ENCODE results near the gene ACADL. TPM values are rescaled to one million over a fixed set of nuclear protein-coding genes. Genes with fewer than 3 reads are reported as not detected.
"Not testable (repeated sequence)": the region's sequence is repeated elsewhere in the genome, so short reads cannot be mapped to it uniquely, and the experiment has no call there.

ACADL gene
- total RNA-seq, 4 donors from 2014 or later, result 4.2 to 17.3 (median 11.7) TPM

- TF ChIP-seq CTCF (IDR thresholded peaks at IDR 0.05), result no peak
- no peak for DNase-seq (ENCODE audit: low spot score)
Observed at GRCh38 chr2:210179351-210179990, 45.8 kb downstream of the ACADL start.

GRCh38 chr2:210177769-210178168 lies 47.5 kb downstream of the ACADL start:
- ATAC-seq (ENCODE audit: low FRiP score), result no peak
- no peak for DNase-seq (ENCODE audit: low spot score)

More at GRCh38 chr2:210179351-210179990, 45.8 kb downstream of the ACADL start:
- ATAC-seq (ENCODE audit: low FRiP score), result no peak

GRCh38 chr2:210177115-210177514 lies 48.1 kb downstream of the ACADL start:
- not testable (repeated sequence) for ATAC-seq (ENCODE audit: low FRiP score); DNase-seq (ENCODE audit: low spot score)

More at GRCh38 chr2:210177769-210178168, 47.5 kb downstream of the ACADL start:
- no peak for TF ChIP-seq CTCF (IDR thresholded peaks at IDR 0.05)

- no peak for ATAC-seq (ENCODE audit: low FRiP score)
- no peak for TF ChIP-seq CTCF (IDR thresholded peaks at IDR 0.05)
- DNase-seq (ENCODE audit: low spot score), result no peak
Observed at GRCh38 chr2:210174086-210174485, 51.2 kb downstream of the ACADL start.

- DNase-seq (ENCODE audit: low spot score) (no peak), ATAC-seq (ENCODE audit: low FRiP score) (no peak)
- TF ChIP-seq CTCF (IDR thresholded peaks at IDR 0.05), result no peak
Observed at GRCh38 chr2:210172219-210172575, 53.0 kb downstream of the ACADL start.

GRCh38 chr2:210171309-210172218 lies 53.7 kb downstream of the ACADL start, which contains the start of gene KANSL1L:
TSS of gene KANSL1L (minus strand) at chr2:210171409. CDS start at chr2:210154582, 16,827 bp downstream.
- TF ChIP-seq CTCF (IDR thresholded peaks at IDR 0.05), result no peak
- DNase-seq (ENCODE audit: low spot score) (peak; percentile 96), ATAC-seq (ENCODE audit: low FRiP score) (peak; percentile 97)

GRCh38 chr2:210170446-210171303 lies 54.6 kb downstream of the ACADL start:
- DNase-seq (ENCODE audit: low spot score) (peak; percentile 92), ATAC-seq (ENCODE audit: low FRiP score) (peak; percentile 82)
- TF ChIP-seq CTCF (IDR thresholded peaks at IDR 0.05), result no peak
